Nephron progenitor cell (in vitro differentiated cells): ENCODE measurements around the gene TAF6.

Experiments used
- DNase-seq: peaks from one replicate; pipeline ENCODE4 v3.0.0; 2021
- H3K27ac Mint-ChIP-seq: 2 replicates; pipeline ENCODE4 v1.8.0; 2021; ENCODE audit warnings: mild to moderate bottlenecking, moderate library complexity, mixed read lengths
- H3K27me3 Mint-ChIP-seq: 2 replicates; pipeline ENCODE4 v1.8.0; 2021; ENCODE audit warnings: mild to moderate bottlenecking, low read depth, mixed read lengths; ENCODE audit not compliant: poor library complexity
- H3K36me3 Mint-ChIP-seq: 2 replicates; pipeline ENCODE4 v1.8.0; 2021; ENCODE audit warnings: low read depth, mixed read lengths
- H3K4me1 Mint-ChIP-seq: 2 replicates; pipeline ENCODE4 v1.8.0; 2021; ENCODE audit warnings: mixed read lengths
- H3K4me3 Mint-ChIP-seq: 2 replicates; pipeline ENCODE4 v1.8.0; 2021; ENCODE audit warnings: mild to moderate bottlenecking, moderate library complexity, mixed read lengths
- H3K9me3 Mint-ChIP-seq: 2 replicates; pipeline ENCODE4 v1.8.0; 2021; ENCODE audit warnings: mild to moderate bottlenecking, moderate library complexity, mixed read lengths
- CTCF ChIP-seq: fragments of 200-600 bp; sonication (generic); IDR thresholded peaks from 2 replicates; pipeline ENCODE4 v1.5.0; 2021; ENCODE audit warnings: antibody characterized with exemption

Gene TAF6

GRCh38 chr7:100163006-100163531, 43.9 kb upstream of the TAF6 start:
- H3K4me3 Mint-ChIP-seq = no peak overlapping the region
- no peak for DNase-seq
- H3K27ac Mint-ChIP-seq = no peak overlapping the region
- peaks cover 40% of the 10 kb centered on the region for H3K27me3 Mint-ChIP-seq
- no peak for TF ChIP-seq CTCF
- peaks cover 30% of the 10 kb centered on the region for H3K4me1 Mint-ChIP-seq
- H3K36me3 Mint-ChIP-seq = no peaks in the 10 kb centered on the region
- no peaks in the 10 kb centered on the region for H3K9me3 Mint-ChIP-seq

- peaks cover 32% of the 10 kb centered on the region for H3K4me1 Mint-ChIP-seq
- H3K4me3 Mint-ChIP-seq = peak overlapping the region; percentile 80
- H3K27me3 Mint-ChIP-seq = peaks cover 15% of the 10 kb centered on the region
- peak overlapping the region; percentile 91 for H3K27ac Mint-ChIP-seq
- H3K36me3 Mint-ChIP-seq = peaks cover 12% of the 10 kb centered on the region
- DNase-seq = no peak
- H3K9me3 Mint-ChIP-seq = no peaks in the 10 kb centered on the region
- no peak for TF ChIP-seq CTCF
These were observed 40.9 kb upstream of the TAF6 start for GRCh38 chr7:100160067-100160466.

- H3K4me3 Mint-ChIP-seq = peak overlapping the region; percentile 80
- H3K9me3 Mint-ChIP-seq = no peaks in the 10 kb centered on the region
- peaks cover 35% of the 10 kb centered on the region for H3K4me1 Mint-ChIP-seq
- H3K27ac Mint-ChIP-seq = no peak overlapping the region
- H3K27me3 Mint-ChIP-seq = peaks cover 14% of the 10 kb centered on the region
- DNase-seq = no peak
- H3K36me3 Mint-ChIP-seq = peaks cover 12% of the 10 kb centered on the region
- no peak for TF ChIP-seq CTCF
These were observed 40.0 kb upstream of the TAF6 start for GRCh38 chr7:100159099-100159623.

- Mint-ChIP-seq H3K4me3 (peak within 1 kb of the TSS; percentile 86), H3K9me3 (no peaks in the 10 kb centered on the region), H3K4me1 (peaks cover 42% of the 10 kb centered on the region)
These were observed 39.3 kb upstream of the TAF6 start, which contains the start of gene TRAPPC14 for GRCh38 chr7:100158229-100159098. Gene TRAPPC14, minus strand, starts transcription at chr7:100158723. Its CDS starts 224 bp downstream, at chr7:100158499.

GRCh38 chr7:100157334-100158228, 38.4 kb upstream of the TAF6 start:
- TF ChIP-seq CTCF = no peak
- DNase-seq = no peak
- peaks cover 17% of the 10 kb centered on the region for H3K36me3 Mint-ChIP-seq
- peak overlapping the region; percentile 86 for H3K4me3 Mint-ChIP-seq
- peak overlapping the region; percentile 96 for H3K27ac Mint-ChIP-seq
- H3K27me3 Mint-ChIP-seq = peaks cover 7% of the 10 kb centered on the region
- H3K4me1 Mint-ChIP-seq = peaks cover 48% of the 10 kb centered on the region
- H3K9me3 Mint-ChIP-seq = no peaks in the 10 kb centered on the region

More at GRCh38 chr7:100158229-100159098, 39.3 kb upstream of the TAF6 start, which contains the start of gene TRAPPC14:
- Mint-ChIP-seq H3K36me3 (peaks cover 12% of the 10 kb centered on the region), H3K27ac (peak within 1 kb of the TSS; percentile 96), H3K27me3 (peaks cover 8% of the 10 kb centered on the region)
- TF ChIP-seq CTCF = no peak
- peak; percentile 99 for DNase-seq
